Measurements from ENCODE around the gene CDH4. TPM values are rescaled to one million over a fixed set of nuclear protein-coding genes. Genes with fewer than 3 reads are reported as not detected.

The CDH4 gene
- total and polyA plus RNA-seq, 2 donors from 2014 or later = 1.1 TPM; not detected in 1

GRCh38 chr20:61442075-61442670, 190.1 kb downstream of the CDH4 start:
- no peaks in the 10 kb centered on the region for H3K27me3 ChIP-seq (ENCODE audit: control insufficient read depth, insufficient read depth, low read length)
- H3K36me3 ChIP-seq (ENCODE audit: control insufficient read depth in 2 of 3, insufficient read depth in 3 of 3, low read length in 3 of 3) = no peaks in the 10 kb centered on the region
- no peaks in the 10 kb centered on the region for H3K4me1 ChIP-seq (ENCODE audit: control insufficient read depth in 2 of 3, insufficient read depth in 2 of 3, low read depth in 1 of 3, low read length in 3 of 3)
- no peak overlapping the region for H3K27ac ChIP-seq (ENCODE audit: low read depth in 2 of 2, low read length in 2 of 2)
- intact Hi-C loops (cut with DNase I) = no loop called here
- no peak for TF ChIP-seq CTCF (IDR thresholded peaks at IDR 0.05; ENCODE audit: borderline replicate concordance, extremely low read depth, insufficient read depth)
- no peak for FAIRE-seq
- no peak for DNase-seq
- no peaks in the 10 kb centered on the region for H3K9me3 ChIP-seq (ENCODE audit: control insufficient read depth in 2 of 3, insufficient read depth in 1 of 3, low read length in 3 of 3)
- no peak overlapping the region for H3K9ac ChIP-seq (ENCODE audit: low read length in 3 of 3)
- H3K4me3 ChIP-seq (ENCODE audit: low read length in 3 of 3) = no peak overlapping the region

DNA sequence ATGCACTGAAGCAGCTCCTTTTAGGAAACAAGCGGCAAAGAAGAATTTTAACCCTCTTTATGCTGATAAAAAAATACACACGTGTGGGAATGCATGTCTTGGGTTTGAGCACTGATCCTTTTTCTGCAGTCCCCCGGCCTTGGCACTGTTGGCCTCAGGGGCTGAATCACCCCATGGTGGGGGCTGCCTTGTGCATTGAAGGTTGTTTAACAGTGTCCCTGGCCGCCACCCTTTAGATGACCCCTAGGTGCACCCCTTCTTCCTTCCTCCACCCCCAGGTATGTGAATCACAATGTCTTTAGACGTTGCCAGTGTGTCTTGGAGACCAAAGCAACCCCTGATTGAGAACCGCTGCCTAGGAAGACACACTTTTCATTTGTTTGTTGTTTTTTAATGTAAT, 190.7 kb downstream of the CDH4 start:
- H3K9ac ChIP-seq (ENCODE audit: low read length in 3 of 3) = no peak overlapping the region
- no peaks in the 10 kb centered on the region for H3K36me3 ChIP-seq (ENCODE audit: control insufficient read depth in 2 of 3, insufficient read depth in 3 of 3, low read length in 3 of 3)
- H3K4me3 ChIP-seq (ENCODE audit: low read length in 3 of 3) = no peak overlapping the region
- no peak for DNase-seq
- intact Hi-C loops (cut with DNase I) = no loop called here
- no peaks in the 10 kb centered on the region for H3K27me3 ChIP-seq (ENCODE audit: control insufficient read depth, insufficient read depth, low read length)
- FAIRE-seq = no peak
- TF ChIP-seq CTCF (IDR thresholded peaks at IDR 0.05; ENCODE audit: borderline replicate concordance, extremely low read depth, insufficient read depth) = no peak
- no peaks in the 10 kb centered on the region for H3K9me3 ChIP-seq (ENCODE audit: control insufficient read depth in 2 of 3, insufficient read depth in 1 of 3, low read length in 3 of 3)
- H3K4me1 ChIP-seq (ENCODE audit: control insufficient read depth in 2 of 3, insufficient read depth in 2 of 3, low read depth in 1 of 3, low read length in 3 of 3) = no peaks in the 10 kb centered on the region
- no peak overlapping the region for H3K27ac ChIP-seq (ENCODE audit: low read depth in 2 of 2, low read length in 2 of 2)

DNA sequence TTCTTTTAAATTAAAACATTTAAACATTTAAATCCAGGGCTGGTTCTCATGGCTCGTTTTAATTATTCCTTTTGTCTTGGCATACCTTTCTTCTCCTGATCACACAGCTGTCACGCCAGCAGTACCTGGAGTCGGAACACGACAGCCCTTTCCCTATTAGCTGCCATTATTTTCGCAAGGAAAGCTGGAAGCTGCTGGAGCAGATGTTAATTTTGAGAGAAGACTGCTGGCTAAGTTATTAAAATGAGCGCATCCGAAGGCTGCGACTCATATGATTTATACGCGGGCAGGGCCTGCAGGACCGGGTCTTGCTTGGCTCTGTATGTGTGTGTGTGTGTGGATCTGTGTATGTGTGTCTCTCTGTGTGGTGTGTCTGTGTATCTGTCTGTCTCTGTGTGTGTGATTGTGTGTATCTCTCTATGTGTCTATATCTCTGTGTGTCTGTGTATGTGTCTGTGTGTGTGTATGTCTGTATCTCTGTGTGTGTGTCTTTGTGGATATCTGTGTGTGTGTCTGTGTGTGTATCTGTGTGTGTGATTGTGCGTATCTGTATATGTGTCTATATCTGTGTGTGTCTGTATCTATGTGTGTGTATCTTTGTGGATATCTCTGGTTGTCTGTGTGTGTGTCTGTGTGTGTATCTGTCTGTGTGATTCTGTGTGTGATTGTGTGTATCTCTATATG, 191.5 kb downstream of the CDH4 start:
- Histone ChIP-seq H3K27ac (ENCODE audit: low read depth in 2 of 2, low read length in 2 of 2) (no peak overlapping the region), H3K9ac (ENCODE audit: low read length in 3 of 3) (no peak overlapping the region), H3K9me3 (ENCODE audit: control insufficient read depth in 2 of 3, insufficient read depth in 1 of 3, low read length in 3 of 3) (no peaks in the 10 kb centered on the region), H3K36me3 (ENCODE audit: control insufficient read depth in 2 of 3, insufficient read depth in 3 of 3, low read length in 3 of 3) (no peaks in the 10 kb centered on the region), H3K4me3 (ENCODE audit: low read length in 3 of 3) (no peak overlapping the region), H3K4me1 (ENCODE audit: control insufficient read depth in 2 of 3, insufficient read depth in 2 of 3, low read depth in 1 of 3, low read length in 3 of 3) (no peaks in the 10 kb centered on the region), H3K27me3 (ENCODE audit: control insufficient read depth, insufficient read depth, low read length) (no peaks in the 10 kb centered on the region)
- intact Hi-C loops (cut with DNase I) = no loop called here
- FAIRE-seq (no peak), DNase-seq (no peak)
- no peak for TF ChIP-seq CTCF (IDR thresholded peaks at IDR 0.05; ENCODE audit: borderline replicate concordance, extremely low read depth, insufficient read depth)

All from kidney (tissue), 14 donors.